HAP-1 (cell line): Measurements from ENCODE around the gene ANKRD6.

Source experiments
- DNase-seq, 2 experiments: peaks; one replicate each; pipeline ENCODE4 v3.0.0-alpha.2; 2016 to 2020; ENCODE audit warnings: low spot score in 2 of 2
- H3K27me3 ChIP-seq: fragments of 250-450 bp; sonication (Bioruptor Pico); 2 replicates; pipeline ENCODE4 v1.5.1; 2020; ENCODE audit warnings: low read depth, mild to moderate bottlenecking, moderate library complexity
- H3K36me3 ChIP-seq: fragments of 250-450 bp; sonication (Bioruptor Pico); replicated peaks from 2 replicates; pipeline ENCODE4 v1.5.1; 2020; ENCODE audit warnings: mild to moderate bottlenecking
- H3K4me1 ChIP-seq: fragments of 250-450 bp; sonication (Bioruptor Pico); 2 replicates; pipeline ENCODE4 v1.5.1; 2020; ENCODE audit warnings: mild to moderate bottlenecking
- H3K4me3 ChIP-seq: fragments of 250-450 bp; sonication (Bioruptor Pico); 2 replicates; pipeline ENCODE4 v1.5.1; 2020; ENCODE audit warnings: mild to moderate bottlenecking, moderate library complexity
- H3K9me3 ChIP-seq: fragments of 250-450 bp; sonication (Bioruptor Pico); 2 replicates; pipeline ENCODE4 v1.5.1; 2020; ENCODE audit warnings: mild to moderate bottlenecking, moderate library complexity
- in situ Hi-C: fragments of 300-500 bp; cut with MboI; formaldehyde crosslinking; loops from 3 replicates; pipeline ENCODE4 v1.14.3; 2020; ENCODE audit warnings: low sequenced_read_pairs, inconsistent platforms, mixed read lengths

ANKRD6 gene

GRCh38 chr6:89554106-89554505 lies 121.2 kb downstream of the ANKRD6 start:
- peaks cover 14% of the 10 kb centered on the region for H3K4me1 ChIP-seq
- peak; percentile 23 to 50 for DNase-seq
- peaks cover 7% of the 10 kb centered on the region; the same call in 1 of the 2 replicates for H3K9me3 ChIP-seq
- H3K36me3 ChIP-seq, result no peaks in the 10 kb centered on the region
- H3K27me3 ChIP-seq, result no peaks in the 10 kb centered on the region
- in situ Hi-C loops, result no loop called here
- no peak overlapping the region for H3K4me3 ChIP-seq

DNA sequence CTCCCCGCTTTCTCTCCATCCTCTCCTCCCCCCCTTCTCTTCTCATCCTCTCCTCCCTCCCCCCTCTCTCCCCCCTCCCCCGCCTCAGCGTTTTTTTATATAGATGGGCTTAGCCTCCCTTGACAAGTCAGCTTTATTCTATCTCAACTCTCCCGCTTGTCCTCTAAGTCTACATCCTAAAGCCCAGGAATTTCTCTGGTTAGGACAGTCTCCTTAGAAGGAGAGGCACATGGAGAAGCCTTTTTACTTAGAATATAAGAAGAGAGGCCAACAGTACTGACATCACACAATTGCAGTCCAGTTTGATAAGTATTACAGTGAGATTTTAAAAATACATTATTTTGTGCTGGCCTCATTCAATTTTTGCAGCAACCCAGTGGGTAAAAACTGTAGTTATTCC lies 122.1 kb downstream of the ANKRD6 start:
- Histone ChIP-seq H3K4me1 (peaks cover 14% of the 10 kb centered on the region), H3K36me3 (no peaks in the 10 kb centered on the region), H3K27me3 (no peaks in the 10 kb centered on the region), H3K4me3 (no peak overlapping the region), H3K9me3 (peaks cover 7% of the 10 kb centered on the region; the same call in 1 of the 2 replicates)
- in situ Hi-C loops, result no loop called here
- no peak for DNase-seq

GRCh38 chr6:89555806-89556205 lies 122.9 kb downstream of the ANKRD6 start:
- DNase-seq, result peak; percentile 71 to 78
- peaks cover 7% of the 10 kb centered on the region; the same call in 1 of the 2 replicates for H3K9me3 ChIP-seq
- in situ Hi-C loops, result no loop called here
- H3K27me3 ChIP-seq, result no peaks in the 10 kb centered on the region
- no peak overlapping the region for H3K4me3 ChIP-seq
- no peaks in the 10 kb centered on the region for H3K36me3 ChIP-seq
- peaks cover 14% of the 10 kb centered on the region for H3K4me1 ChIP-seq

DNA sequence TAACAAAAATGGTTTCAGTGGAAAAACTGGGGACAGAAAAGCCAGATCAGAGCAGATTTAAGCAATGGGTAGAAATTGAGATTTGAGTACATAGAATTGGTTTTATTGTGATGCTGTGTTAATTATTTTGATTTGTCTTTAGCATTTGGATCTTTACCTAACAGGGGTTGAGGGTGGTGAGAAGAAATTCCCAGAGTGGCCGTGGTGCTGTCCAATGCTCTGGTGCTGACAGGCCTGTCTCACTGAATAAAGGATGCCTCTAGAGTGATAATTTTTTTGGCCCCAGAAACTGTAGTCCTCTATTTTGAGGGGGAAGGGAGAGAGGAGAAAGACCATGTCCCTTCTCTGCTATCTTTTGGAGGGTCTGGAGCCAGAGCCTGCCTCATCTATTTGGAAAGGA lies 126.5 kb downstream of the ANKRD6 start:
- H3K9me3 ChIP-seq, result peaks cover 7% of the 10 kb centered on the region; the same call in 1 of the 2 replicates
- DNase-seq, result no peak
- in situ Hi-C loops, result no loop called here
- H3K4me3 ChIP-seq, result no peak overlapping the region
- peaks cover 12% of the 10 kb centered on the region for H3K4me1 ChIP-seq
- H3K27me3 ChIP-seq, result no peaks in the 10 kb centered on the region
- H3K36me3 ChIP-seq, result no peaks in the 10 kb centered on the region

DNA sequence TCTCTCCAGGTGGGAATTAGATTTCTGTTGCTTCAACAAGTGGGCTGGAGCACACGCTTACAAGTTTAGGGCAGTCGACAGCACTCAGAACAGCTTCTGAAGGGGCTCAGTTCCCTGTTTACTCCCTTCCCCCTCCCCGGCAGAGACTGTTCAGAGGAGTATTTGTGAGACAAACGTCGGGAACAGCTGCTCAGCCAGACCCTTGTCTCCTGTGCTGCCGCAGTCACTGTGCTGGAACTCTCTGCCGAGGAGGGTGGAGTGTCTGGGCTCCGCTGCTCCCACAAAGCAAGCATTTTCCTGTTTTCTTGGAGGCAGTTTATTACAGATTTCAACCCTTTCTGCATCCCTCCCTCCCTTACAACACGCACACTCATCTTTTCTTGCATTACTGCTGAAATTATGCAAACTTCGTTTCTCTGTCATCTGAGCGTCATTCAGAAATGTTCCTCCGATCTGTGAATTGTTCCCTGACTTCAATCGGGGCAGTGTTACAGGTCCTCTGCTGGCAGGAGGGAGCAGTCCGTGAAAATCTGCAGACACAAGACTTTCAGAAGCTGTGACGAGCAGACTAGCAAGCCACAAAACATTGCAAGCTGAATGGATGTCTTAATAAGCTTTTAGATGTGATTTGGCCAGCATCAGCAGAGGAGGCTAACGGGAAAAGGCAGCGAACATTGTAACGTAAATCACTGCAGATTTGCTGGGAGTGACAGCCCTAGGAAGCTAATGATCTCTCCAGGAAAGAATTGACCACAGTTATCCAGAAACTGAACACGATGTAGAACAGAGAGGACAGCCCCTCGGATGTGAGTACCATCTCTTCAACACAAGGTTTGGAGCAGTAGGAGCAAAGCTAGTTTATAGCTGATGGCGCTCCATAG lies 129.4 kb downstream of the ANKRD6 start:
- no peak for DNase-seq
- no peak overlapping the region for H3K4me3 ChIP-seq
- peaks cover 7% of the 10 kb centered on the region; the same call in 1 of the 2 replicates for H3K9me3 ChIP-seq
- H3K36me3 ChIP-seq, result no peaks in the 10 kb centered on the region
- in situ Hi-C loops, result no loop called here
- H3K4me1 ChIP-seq, result peaks cover 9% of the 10 kb centered on the region
- H3K27me3 ChIP-seq, result no peaks in the 10 kb centered on the region

GRCh38 chr6:89563866-89564265 lies 130.9 kb downstream of the ANKRD6 start:
- Histone ChIP-seq H3K27me3 (no peaks in the 10 kb centered on the region), H3K36me3 (no peaks in the 10 kb centered on the region), H3K9me3 (no peaks in the 10 kb centered on the region), H3K4me3 (no peak overlapping the region), H3K4me1 (peaks cover 13% of the 10 kb centered on the region)
- no peak for DNase-seq
- in situ Hi-C loops, result no loop called here

GRCh38 chr6:89564752-89565427 lies 131.9 kb downstream of the ANKRD6 start:
- in situ Hi-C loops, result no loop called here
- no peak for DNase-seq

GRCh38 chr6:89566008-89566800 lies 133.3 kb downstream of the ANKRD6 start:
- H3K9me3 ChIP-seq, result no peaks in the 10 kb centered on the region
- no peaks in the 10 kb centered on the region for H3K27me3 ChIP-seq
- peaks cover 13% of the 10 kb centered on the region for H3K4me1 ChIP-seq

More at GRCh38 chr6:89564752-89565427, 131.9 kb downstream of the ANKRD6 start:
- H3K4me3 ChIP-seq, result no peak overlapping the region
- peaks cover 13% of the 10 kb centered on the region for H3K4me1 ChIP-seq
- no peaks in the 10 kb centered on the region for H3K9me3 ChIP-seq
- no peaks in the 10 kb centered on the region for H3K27me3 ChIP-seq
- no peaks in the 10 kb centered on the region for H3K36me3 ChIP-seq

DNA sequence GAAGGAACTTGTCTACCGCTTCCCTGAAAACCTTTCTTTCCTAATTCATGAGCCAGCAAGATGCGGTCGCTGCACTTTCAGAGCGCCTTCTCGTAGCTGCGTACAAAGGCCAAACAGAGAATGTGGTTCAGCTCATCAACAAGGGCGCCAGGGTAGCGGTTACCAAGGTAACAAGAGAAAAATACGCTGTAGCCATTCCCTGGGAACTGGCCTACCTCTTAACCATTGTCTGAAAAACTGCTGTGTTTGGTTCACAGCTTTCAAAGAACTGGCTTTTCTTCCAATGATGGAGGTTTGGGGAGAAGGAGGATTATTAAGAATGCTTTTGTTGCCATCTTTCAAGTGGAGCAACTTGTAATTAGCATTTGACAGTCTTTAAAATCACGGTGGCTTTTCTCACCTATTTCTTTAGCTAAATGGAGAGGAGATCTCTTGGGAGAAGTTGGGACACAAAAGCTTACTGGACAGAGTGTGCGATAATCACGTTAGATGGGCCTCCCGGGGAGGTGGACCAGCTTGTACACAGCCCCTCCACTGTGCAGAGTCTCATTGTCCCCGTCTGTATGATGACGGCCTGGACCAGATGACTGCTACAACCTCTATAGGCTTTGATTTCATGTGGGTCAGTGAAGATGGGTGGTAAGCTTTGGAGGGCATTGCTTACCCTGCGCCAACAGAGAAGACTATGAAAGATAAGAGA lies 134.1 kb downstream of the ANKRD6 start:
- Histone ChIP-seq H3K27me3 (no peaks in the 10 kb centered on the region), H3K9me3 (no peaks in the 10 kb centered on the region), H3K4me1 (peaks cover 13% of the 10 kb centered on the region), H3K4me3 (no peak overlapping the region), H3K36me3 (no peaks in the 10 kb centered on the region)
- in situ Hi-C loops, result no loop called here
- peak; percentile 77 to 87 for DNase-seq

More at GRCh38 chr6:89566008-89566800, 133.3 kb downstream of the ANKRD6 start:
- no peak for DNase-seq
- Histone ChIP-seq H3K4me3 (no peak overlapping the region), H3K36me3 (no peaks in the 10 kb centered on the region)
- in situ Hi-C loops, result no loop called here

DNA sequence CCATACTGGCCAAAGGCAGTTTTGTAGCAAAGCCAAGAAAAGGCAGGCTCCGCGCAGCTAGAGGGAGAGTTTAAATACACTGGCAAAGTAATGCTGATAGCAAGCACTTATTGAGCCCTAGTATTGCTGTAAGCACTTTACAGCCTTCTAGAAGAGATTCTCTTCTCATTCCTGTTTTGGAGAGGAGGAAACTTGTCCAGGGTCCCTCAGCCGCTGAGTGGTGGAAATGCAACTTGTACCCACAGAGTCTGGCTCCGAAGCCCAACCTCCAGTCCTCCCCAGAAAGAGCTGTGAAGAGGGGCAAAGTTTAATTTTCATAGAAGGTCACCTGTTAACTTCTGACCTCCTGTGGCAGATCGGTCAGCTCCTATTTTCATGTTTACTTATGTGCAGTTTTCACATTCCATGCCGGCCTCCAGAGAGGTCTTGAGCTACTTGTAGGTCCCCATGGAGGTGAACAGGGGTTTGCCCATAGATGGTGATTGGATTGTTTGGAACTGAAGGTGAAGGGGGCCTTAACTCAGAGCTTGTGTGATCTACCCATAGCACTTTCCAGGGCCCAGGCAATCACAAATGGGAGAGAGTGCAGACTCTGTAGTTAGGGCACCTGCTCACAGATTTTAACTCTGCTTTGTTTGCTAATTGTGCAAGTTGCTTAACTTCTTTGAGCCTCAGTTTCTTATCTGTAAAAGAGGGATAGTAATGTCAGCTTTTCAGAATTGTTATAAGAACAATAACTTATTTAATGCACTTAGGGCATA lies 134.9 kb downstream of the ANKRD6 start:
- no peaks in the 10 kb centered on the region for H3K27me3 ChIP-seq
- in situ Hi-C loops, result no loop called here

GRCh38 chr6:89574910-89575561 lies 142.1 kb downstream of the ANKRD6 start:
- no peaks in the 10 kb centered on the region for H3K36me3 ChIP-seq
- DNase-seq, result no peak
- H3K9me3 ChIP-seq, result no peaks in the 10 kb centered on the region
- no peaks in the 10 kb centered on the region for H3K27me3 ChIP-seq
- no peaks in the 10 kb centered on the region for H3K4me1 ChIP-seq
- in situ Hi-C loops, result no loop called here
- no peak overlapping the region for H3K4me3 ChIP-seq

More for the DNA sequence above, 134.9 kb downstream of the ANKRD6 start:
- peaks cover 13% of the 10 kb centered on the region for H3K4me1 ChIP-seq
- no peak overlapping the region for H3K4me3 ChIP-seq
- H3K9me3 ChIP-seq, result no peaks in the 10 kb centered on the region
- no peaks in the 10 kb centered on the region for H3K36me3 ChIP-seq
- DNase-seq, result no peak

DNA sequence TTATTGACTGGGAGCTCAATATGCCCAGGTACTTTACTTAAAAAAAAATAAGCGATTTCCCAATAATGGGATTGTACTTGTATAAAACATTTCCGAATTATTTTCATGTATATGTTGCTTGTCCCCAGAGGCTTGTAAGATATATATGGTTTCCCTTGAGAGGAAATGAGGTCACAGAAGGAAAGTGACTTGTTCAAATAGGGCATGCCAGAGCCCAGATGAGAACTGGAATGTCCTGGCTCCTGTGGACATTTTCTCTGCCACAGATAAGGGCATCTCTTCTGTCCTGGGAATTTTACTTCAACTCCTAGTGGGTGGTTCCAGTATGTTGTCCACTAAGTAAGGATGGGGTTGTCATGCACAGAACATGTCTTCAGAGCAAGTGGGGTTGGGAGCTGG lies 142.6 kb downstream of the ANKRD6 start:
- in situ Hi-C loops, result no loop called here
- no peak for DNase-seq
- no peaks in the 10 kb centered on the region for H3K9me3 ChIP-seq
- H3K4me3 ChIP-seq, result no peak overlapping the region
- H3K27me3 ChIP-seq, result no peaks in the 10 kb centered on the region
- H3K4me1 ChIP-seq, result no peaks in the 10 kb centered on the region
- no peaks in the 10 kb centered on the region for H3K36me3 ChIP-seq
